ENCODE measurements around the gene POFUT2.

POFUT2 gene

GRCh38 chr21:45220714-45221490 lies 66.8 kb downstream of the POFUT2 start:
- Mint-ChIP-seq H3K27me3 (no peaks in the 10 kb centered on the region), H3K4me3 (no peak overlapping the region), H3K9me3 (peaks cover 3 to 9% of the 10 kb centered on the region in 2 donors), H3K27ac (peak overlapping the region in 1 of 2 donors; percentile 65), H3K36me3 (ENCODE audit: insufficient read depth) (peaks cover 32% of the 10 kb centered on the region), H3K4me1 (ENCODE audit: low read depth in 2 of 2) (peaks cover 16 to 25% of the 10 kb centered on the region in 2 donors)
- DNase-seq = no peak
- no peak for ATAC-seq (replicated peaks)

GRCh38 chr21:45220071-45220481 lies 67.6 kb downstream of the POFUT2 start:
- peaks cover 13 to 18% of the 10 kb centered on the region in 2 donors for H3K4me1 Mint-ChIP-seq (ENCODE audit: low read depth in 2 of 2)
- H3K27me3 Mint-ChIP-seq = no peaks in the 10 kb centered on the region
- no peak overlapping the region for H3K27ac Mint-ChIP-seq
- no peak overlapping the region for H3K4me3 Mint-ChIP-seq
- peaks cover 3 to 9% of the 10 kb centered on the region in 2 donors for H3K9me3 Mint-ChIP-seq
- no peak for ATAC-seq (replicated peaks)
- H3K36me3 Mint-ChIP-seq (ENCODE audit: insufficient read depth) = peaks cover 29% of the 10 kb centered on the region
- DNase-seq = no peak

DNA sequence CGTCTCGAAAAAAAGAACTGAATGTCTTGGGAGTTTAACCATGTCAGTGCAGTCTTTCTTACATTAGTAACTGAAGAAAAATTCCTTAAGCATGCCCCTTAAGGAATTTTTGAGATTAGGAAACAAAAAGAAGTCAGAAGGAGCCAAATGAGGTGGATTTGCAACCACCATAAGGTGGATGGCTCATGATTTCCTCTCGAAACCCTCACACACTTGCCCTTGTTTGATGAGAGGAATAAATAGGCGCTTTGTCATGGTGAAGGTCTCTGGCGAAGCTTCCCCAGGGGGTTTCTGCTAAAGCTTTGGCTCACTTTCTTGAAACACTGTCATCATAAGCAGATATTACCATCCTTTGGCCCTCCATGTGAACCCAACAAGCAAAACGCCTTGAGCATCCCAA lies 68.2 kb downstream of the POFUT2 start:
- DNase-seq = no peak
- H3K27me3 Mint-ChIP-seq = no peaks in the 10 kb centered on the region
- H3K4me3 Mint-ChIP-seq = no peak overlapping the region
- no peak for ATAC-seq (replicated peaks)
- peaks cover 23% of the 10 kb centered on the region for H3K36me3 Mint-ChIP-seq (ENCODE audit: insufficient read depth)
- peaks cover 8 to 13% of the 10 kb centered on the region in 2 donors for H3K4me1 Mint-ChIP-seq (ENCODE audit: low read depth in 2 of 2)
- peaks cover 3 to 9% of the 10 kb centered on the region in 2 donors for H3K9me3 Mint-ChIP-seq
- H3K27ac Mint-ChIP-seq = no peak overlapping the region

GRCh38 chr21:45217010-45217409 lies 70.7 kb downstream of the POFUT2 start:
- Mint-ChIP-seq H3K4me1 (ENCODE audit: low read depth in 2 of 2) (peaks cover 2 to 7% of the 10 kb centered on the region in 2 donors), H3K27ac (peak overlapping the region in 1 of 2 donors; percentile 75), H3K36me3 (ENCODE audit: insufficient read depth) (peaks cover 12% of the 10 kb centered on the region), H3K9me3 (peaks cover 3 to 9% of the 10 kb centered on the region in 2 donors), H3K4me3 (no peak overlapping the region), H3K27me3 (no peaks in the 10 kb centered on the region)
- DNase-seq (no peak), ATAC-seq (replicated peaks) (no peak)

DNA sequence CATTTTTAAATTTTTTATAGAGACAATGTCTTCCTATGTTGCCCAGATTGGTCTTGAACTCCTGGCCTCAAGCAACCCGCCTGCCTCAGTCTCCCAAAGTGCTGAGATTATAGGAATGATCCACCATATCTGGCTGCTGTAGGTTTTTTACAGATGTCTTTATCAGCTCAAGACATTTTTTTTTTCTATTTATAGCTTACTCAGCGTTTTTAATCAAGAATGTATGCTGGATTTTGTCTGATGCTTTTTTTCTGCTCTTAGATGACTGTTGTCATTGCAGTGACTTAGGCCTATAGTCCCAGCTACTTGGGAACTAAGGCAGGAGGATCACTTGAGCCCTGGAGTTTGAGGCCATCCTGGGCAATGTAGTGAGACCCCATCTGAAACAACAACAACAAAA lies 72.5 kb downstream of the POFUT2 start:
- peaks cover 0 to 7% of the 10 kb centered on the region in 2 donors for H3K4me1 Mint-ChIP-seq (ENCODE audit: low read depth in 2 of 2)
- no peak for ATAC-seq (replicated peaks)
- no peak overlapping the region for H3K4me3 Mint-ChIP-seq
- no peak overlapping the region for H3K27ac Mint-ChIP-seq
- peaks cover 8% of the 10 kb centered on the region for H3K36me3 Mint-ChIP-seq (ENCODE audit: insufficient read depth)
- no peaks in the 10 kb centered on the region for H3K27me3 Mint-ChIP-seq
- no peak for DNase-seq
- peaks cover 3 to 9% of the 10 kb centered on the region in 2 donors for H3K9me3 Mint-ChIP-seq

Data from effector memory CD8-positive, alpha-beta T cell (primary cell).